Stomach (tissue), 4 donors: ENCODE results near the gene MAP3K12.

ENCODE experiments used
- CTCF ChIP-seq, 7 experiments: fragments of 450-650 bp in 4 of 7; fragments of 200-600 bp in 3 of 7; sonication (generic) in 3 of 7; IDR thresholded peaks; one replicate each; pipeline ENCODE4 v1.5.1; 2016 to 2019; ENCODE audit warnings: antibody characterized with exemption in 7 of 7, control low read depth in 2 of 7, mild to moderate bottlenecking in 1 of 7
- EP300 ChIP-seq: sonication (generic); formaldehyde crosslinking; IDR thresholded peaks from one replicate; pipeline ENCODE4 v1.6.1; 2017; ENCODE audit warnings: antibody characterized with exemption
- POLR2A ChIP-seq, 4 donors: fragments of 450-650 bp; IDR thresholded peaks; one replicate each; pipeline ENCODE4 v1.6.1; 2016; ENCODE audit warnings: antibody characterized with exemption in 4 of 4, control low read depth in 2 of 4, mild to moderate bottlenecking in 1 of 4, moderate library complexity in 1 of 4
- POLR2AphosphoS5 ChIP-seq, 3 donors: sonication (generic); formaldehyde crosslinking; IDR thresholded peaks; one replicate each; pipeline ENCODE4 v1.6.1; 2016; ENCODE audit warnings: antibody characterized with exemption in 3 of 3

GRCh38 chr12:53481939-53482586 lies 17.2 kb downstream of the MAP3K12 start:
- TF ChIP-seq CTCF (IDR thresholded peaks at IDR 0.05) (no peak), POLR2AphosphoS5 (IDR thresholded peaks at IDR 0.05) (no peak), POLR2A (IDR thresholded peaks at IDR 0.05) (no peak), EP300 (no peak)
